ENCODE measurements around the gene RMND5B.

DNA sequence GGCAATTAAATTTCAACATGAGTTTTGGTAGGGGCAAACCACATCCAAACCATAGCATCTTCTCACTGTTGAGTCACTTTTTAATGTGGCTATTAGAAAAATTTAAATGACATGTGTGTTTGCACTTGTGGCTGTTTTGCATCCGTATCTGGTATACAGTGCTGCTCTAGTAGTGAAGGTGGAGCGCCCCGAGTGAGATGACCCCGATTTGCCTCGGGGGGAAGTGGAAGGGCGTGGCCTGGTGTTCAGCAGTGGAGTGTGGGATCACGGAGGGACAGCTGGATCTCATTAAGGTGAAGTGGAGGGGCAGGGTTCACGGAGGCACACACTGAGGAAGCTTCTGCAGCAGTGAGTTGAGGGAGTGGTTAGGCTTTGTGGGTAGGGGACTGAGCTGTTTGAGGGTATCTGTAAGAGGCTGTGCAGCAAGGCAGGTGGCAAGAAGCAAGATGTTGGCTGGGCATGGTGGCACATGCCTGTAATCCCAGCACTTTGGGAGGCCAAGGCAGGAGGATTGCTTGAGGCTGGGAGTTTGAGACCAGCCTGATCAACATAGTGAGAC lies 62.5 kb downstream of the RMND5B start:
- TF ChIP-seq CTCF (IDR thresholded peaks at IDR 0.05) (no peak), EZH2 (IDR thresholded peaks at IDR 0.05) (no peak), EZH2phosphoT487 (IDR thresholded peaks at IDR 0.05) (no peak)
